NCI-H345 treated with DMSO at 0.1 percent for 48 hours (cell line): ENCODE measurements around the gene OTUB2.

Experiments used
- DNase-seq: peaks from one replicate; lab custom pipeline; 2025; ENCODE audit not compliant: unreplicated experiment; lab: John Stamatoyannopoulos, UW

The OTUB2 gene

GRCh38 chr14:94040247-94040646 is 14.1 kb downstream of the OTUB2 start:
- no peak for DNase-seq

- no peak for DNase-seq
Observed at GRCh38 chr14:94040796-94041195, 14.7 kb downstream of the OTUB2 start.

GRCh38 chr14:94041551-94042346 is 15.6 kb downstream of the OTUB2 start:
- no peak for DNase-seq

- DNase-seq, result no peak
Observed at GRCh38 chr14:94042433-94043091, 16.4 kb downstream of the OTUB2 start.

GRCh38 chr14:94043111-94043755 is 17.1 kb downstream of the OTUB2 start:
- no peak for DNase-seq

- no peak for DNase-seq
Observed at GRCh38 chr14:94043756-94044475, 17.8 kb downstream of the OTUB2 start.

GRCh38 chr14:94044476-94045091 is 18.4 kb downstream of the OTUB2 start:
- DNase-seq, result no peak

- DNase-seq, result no peak
Observed at GRCh38 chr14:94045101-94045500, 19.0 kb downstream of the OTUB2 start.

- DNase-seq, result no peak
Observed at GRCh38 chr14:94045563-94046345, 19.6 kb downstream of the OTUB2 start.

GRCh38 chr14:94046696-94047250 is 20.6 kb downstream of the OTUB2 start:
- no peak for DNase-seq

- DNase-seq, result no peak
Observed at GRCh38 chr14:94047581-94047980, 21.4 kb downstream of the OTUB2 start.

GRCh38 chr14:94048691-94049624 is 22.8 kb downstream of the OTUB2 start:
- peak; percentile 53 for DNase-seq

- no peak for DNase-seq
Observed at GRCh38 chr14:94049625-94050023, 23.5 kb downstream of the OTUB2 start.

GRCh38 chr14:94050231-94050880 is 24.2 kb downstream of the OTUB2 start:
- DNase-seq, result no peak

- DNase-seq, result no peak
Observed at GRCh38 chr14:94051115-94051514, 25.0 kb downstream of the OTUB2 start.

- no peak for DNase-seq
Observed at GRCh38 chr14:94051779-94052178, 25.6 kb downstream of the OTUB2 start.

GRCh38 chr14:94052199-94052598 is 26.1 kb downstream of the OTUB2 start:
- no peak for DNase-seq

GRCh38 chr14:94052662-94053061 is 26.5 kb downstream of the OTUB2 start:
- no peak for DNase-seq
